Spleen (tissue), 11 donors: ENCODE data around the gene MAMDC2. TPM values are rescaled to one million over a fixed set of nuclear protein-coding genes. Genes with fewer than 3 reads are reported as not detected.

Source experiments
- DNase-seq: peaks from one replicate; pipeline ENCODE4 v3.0.0-alpha.2; 2020
- H3K27ac ChIP-seq, 8 donors: fragments of 200-600 bp; sonication (generic) in 7 of 8; 1 replicate in 4 of 8; 2 replicates in 4 of 8; pipeline versions ENCODE4 v1.5.0 to v1.8.0; 2016 to 2021; ENCODE audit warnings: inconsistent platforms in 4 of 8, mild to moderate bottlenecking in 4 of 8, moderate library complexity in 1 of 8
- H3K27me3 ChIP-seq, 7 donors: fragments of 200-600 bp; sonication (generic) in 6 of 7; replicated peaks in 1 of 7; 1 replicate in 4 of 7; 2 replicates in 3 of 7; pipeline versions ENCODE4 v1.5.0 to v1.8.0; 2016 to 2021; ENCODE audit warnings: inconsistent platforms in 3 of 7, mild to moderate bottlenecking in 1 of 7
- H3K36me3 ChIP-seq, 6 donors: fragments of 200-600 bp; sonication (generic) in 5 of 6; 1 replicate in 4 of 6; 2 replicates in 2 of 6; pipeline versions ENCODE4 v1.5.0 to v1.8.0; 2016 to 2021; ENCODE audit warnings: inconsistent platforms in 2 of 6
- H3K4me1 ChIP-seq, 6 donors: fragments of 200-600 bp; sonication (generic) in 5 of 6; 1 replicate in 3 of 6; 2 replicates in 3 of 6; pipeline versions ENCODE4 v1.5.0 to v1.8.0; 2016 to 2021; ENCODE audit warnings: inconsistent platforms in 3 of 6
- H3K4me3 ChIP-seq, 8 donors: fragments of 200-600 bp; sonication (generic) in 7 of 8; 1 replicate in 4 of 8; 2 replicates in 4 of 8; pipeline versions ENCODE4 v1.5.0 to v1.8.0; 2016 to 2021; ENCODE audit warnings: inconsistent platforms in 4 of 8, mild to moderate bottlenecking in 4 of 8, moderate library complexity in 2 of 8
- H3K9me3 ChIP-seq, 8 donors: fragments of 200-600 bp; sonication (generic) in 7 of 8; 1 replicate in 4 of 8; 2 replicates in 4 of 8; pipeline versions ENCODE4 v1.5.0 to v1.8.0; 2016 to 2021; ENCODE audit warnings: inconsistent platforms in 4 of 8
- CTCF ChIP-seq, 11 experiments: fragments of 200-600 bp in 7 of 11; fragments of 450-650 bp in 4 of 11; sonication (generic) in 4 of 11; IDR thresholded peaks in 8 of 11; conservative IDR thresholded peaks in 3 of 11; 1 replicate in 7 of 11; 2 replicates in 4 of 11; pipeline versions ENCODE4 v1.4.0 to v1.8.0; 2016 to 2021; ENCODE audit warnings: antibody characterized with exemption in 11 of 11, inconsistent platforms in 4 of 11, mild to moderate bottlenecking in 1 of 11
- POLR2A ChIP-seq, 3 donors: fragments of 450-650 bp; IDR thresholded peaks; one replicate each; pipeline ENCODE4 v1.5.1; 2017; ENCODE audit warnings: antibody characterized with exemption in 3 of 3, mild to moderate bottlenecking in 1 of 3
- POLR2AphosphoS5 ChIP-seq, 3 donors: sonication (generic); formaldehyde crosslinking; IDR thresholded peaks; one replicate each; pipeline ENCODE4 v1.5.1; 2017; ENCODE audit warnings: antibody characterized with exemption in 3 of 3
- WGBS, 5 donors: extraction: QIAGEN DNeasy Blood & Tissue Kit in 3 of 5; methylation state at CpG; one replicate each; pipeline versions ENCODE4 v1.1.5 to v1.1.7; 2013 to 2018; 5-methylcytosine and 5-hydroxymethylcytosine counted together
- intact Hi-C: fragments of 100-400 bp; cut with DNase I; formaldehyde crosslinking; loops from one replicate; pipeline ENCODE4 v1.15.0; 2023; ENCODE audit warnings: low total_unique reads
- polyA plus RNA-seq, 3 donors: library from polyadenylated mRNA; stranded (reverse); fragments of 200-250 nt; gene quantifications; one replicate each; pipeline ENCODE4 v1.2.1, GENCODE V29; 2013
- total RNA-seq, 7 donors: library from RNA; depleted of rRNA in 3 of 7; stranded (reverse); fragments of >200 nt in 3 of 7; fragmentation: NEBNext Ultra II Directional in 4 of 7; extraction: Animal tissue kit (Norgen Biotek cat#: 25700) in 4 of 7; gene quantifications; one replicate each; pipeline versions ENCODE4 v1.1.0 to v1.2.1, GENCODE V29; 2016 to 2021
- donor health status: healthy with polysubstance abuse.
- donor health status: DM: no; HTN: no; CAD: no; lungs with moderate emphysema.
- donor health status: DM: no; HTN: no; CAD: no.
- donor health status: Bipolar disorder and iron deficiency.
- donor health status: healthy.
- donor health status: DM: no; HTN: no; CAD: no.
- donor health status: DM: yes; HTN: yes; CAD: no.

Gene MAMDC2
- total and polyA plus RNA-seq, 10 donors = 1.5 to 65.5 (median 14.5) TPM

- Histone ChIP-seq H3K36me3 (peaks cover 0 to 4% (median 0%) of the 10 kb centered on the region in 6 donors), H3K9me3 (no peaks in the 10 kb centered on the region), H3K27me3 (no peaks in the 10 kb centered on the region), H3K27ac (no peak overlapping the region), H3K4me3 (no peak overlapping the region), H3K4me1 (no peaks in the 10 kb centered on the region)
- TF ChIP-seq POLR2A (IDR thresholded peaks at IDR 0.05) = no peak
- TF ChIP-seq CTCF (IDR thresholded peaks at IDR 0.05 in 8 of 11, conservative IDR thresholded peaks at IDR 0.05 in 3 of 11) = no peak
- no peak for TF ChIP-seq POLR2AphosphoS5 (IDR thresholded peaks at IDR 0.05)
- DNase-seq = no peak
- WGBS, 5 donors = 55 to 74% (median 74%) methylated on average over 1 of the region's 1 CpG
- intact Hi-C loops = no loop called here
These were observed 100.5 kb downstream of the MAMDC2 start for GRCh38 chr9:70144131-70144503.

- no peak for DNase-seq
- WGBS, 5 donors = 74 to 94% (median 80%) methylated on average over 4 of the region's 4 CpGs
- TF ChIP-seq POLR2AphosphoS5 (IDR thresholded peaks at IDR 0.05) = no peak
- TF ChIP-seq POLR2A (IDR thresholded peaks at IDR 0.05) = no peak
- no peak for TF ChIP-seq CTCF (IDR thresholded peaks at IDR 0.05 in 8 of 11, conservative IDR thresholded peaks at IDR 0.05 in 3 of 11)
- H3K27ac ChIP-seq = no peak overlapping the region
- H3K27me3 ChIP-seq = no peaks in the 10 kb centered on the region
- intact Hi-C loops = no loop called here
- no peak overlapping the region for H3K4me3 ChIP-seq
- peaks cover 0 to 4% (median 0%) of the 10 kb centered on the region in 6 donors for H3K36me3 ChIP-seq
- no peaks in the 10 kb centered on the region for H3K9me3 ChIP-seq
- H3K4me1 ChIP-seq = no peaks in the 10 kb centered on the region
These were observed 102.3 kb downstream of the MAMDC2 start for GRCh38 chr9:70145981-70146380.

GRCh38 chr9:70147196-70147595 lies 103.5 kb downstream of the MAMDC2 start:
- WGBS, 5 donors = 24 to 53% (median 51%) methylated on average over 1 of the region's 1 CpG
- no peak for TF ChIP-seq POLR2AphosphoS5 (IDR thresholded peaks at IDR 0.05)
- no peak for TF ChIP-seq CTCF (IDR thresholded peaks at IDR 0.05 in 8 of 11, conservative IDR thresholded peaks at IDR 0.05 in 3 of 11)
- no peak for TF ChIP-seq POLR2A (IDR thresholded peaks at IDR 0.05)
- intact Hi-C loops = no loop called here

GRCh38 chr9:70147651-70148050 lies 104.0 kb downstream of the MAMDC2 start:
- Histone ChIP-seq H3K9me3 (no peaks in the 10 kb centered on the region), H3K27ac (no peak overlapping the region), H3K4me3 (no peak overlapping the region), H3K27me3 (no peaks in the 10 kb centered on the region), H3K36me3 (peaks cover 0 to 4% (median 0%) of the 10 kb centered on the region in 6 donors), H3K4me1 (no peaks in the 10 kb centered on the region)
- no peak for TF ChIP-seq POLR2A (IDR thresholded peaks at IDR 0.05)
- no peak for TF ChIP-seq CTCF (IDR thresholded peaks at IDR 0.05 in 8 of 11, conservative IDR thresholded peaks at IDR 0.05 in 3 of 11)
- no peak for TF ChIP-seq POLR2AphosphoS5 (IDR thresholded peaks at IDR 0.05)
- DNase-seq = no peak
- intact Hi-C loops = no loop called here
- WGBS, 5 donors = 82 to 95% (median 85%) methylated on average over 3 of the region's 3 CpGs

More at GRCh38 chr9:70147196-70147595, 103.5 kb downstream of the MAMDC2 start:
- H3K36me3 ChIP-seq = peaks cover 0 to 4% (median 0%) of the 10 kb centered on the region in 6 donors
- no peak overlapping the region for H3K4me3 ChIP-seq
- H3K9me3 ChIP-seq = no peaks in the 10 kb centered on the region
- H3K27ac ChIP-seq = no peak overlapping the region
- H3K4me1 ChIP-seq = no peaks in the 10 kb centered on the region
- DNase-seq = no peak
- no peaks in the 10 kb centered on the region for H3K27me3 ChIP-seq
